GM21717 (cell line): Measurements from ENCODE around the gene KIF22.
"Not testable (repeated sequence)": the region's sequence is repeated elsewhere in the genome, so short reads cannot be mapped to it uniquely, and the experiment has no call there.

Experiments used
- ATAC-seq: cut with Tn5 transposase; IDR thresholded peaks from one replicate; pipeline ENCODE4 v1.9.1; 2021; ENCODE audit warnings: mild to moderate bottlenecking, moderate library complexity; ENCODE audit not compliant: unreplicated experiment

Gene KIF22

GRCh38 chr16:29812754-29813643, 22.4 kb downstream of the KIF22 start:
- no peak for ATAC-seq

- ATAC-seq: no peak
Observed at GRCh38 chr16:29813644-29814562, 23.4 kb downstream of the KIF22 start.

GRCh38 chr16:29814592-29814991, 24.0 kb downstream of the KIF22 start:
- no peak for ATAC-seq

- ATAC-seq: no peak
Observed at GRCh38 chr16:29815032-29815721, 24.6 kb downstream of the KIF22 start.

- peak; percentile 44 for ATAC-seq
Observed at GRCh38 chr16:29815793-29816693, 25.5 kb downstream of the KIF22 start, which contains the start of gene PAGR1. Gene PAGR1 (plus strand): TSS chr16:29816152. CDS start chr16:29816526, 374 bp downstream.

GRCh38 chr16:29816694-29817441, 26.3 kb downstream of the KIF22 start:
- ATAC-seq: peak; percentile 6

GRCh38 chr16:29818082-29818481, 27.5 kb downstream of the KIF22 start:
- no peak for ATAC-seq

GRCh38 chr16:29819506-29819905, 29.0 kb downstream of the KIF22 start:
- ATAC-seq: no peak

- no peak for ATAC-seq
Observed at GRCh38 chr16:29820271-29820701, 29.7 kb downstream of the KIF22 start, which contains the start of gene MVP. Gene MVP (plus strand): TSS chr16:29820462. CDS start chr16:29830550, 10,088 bp downstream.

- no peak for ATAC-seq
Observed at GRCh38 chr16:29820730-29821642, 30.4 kb downstream of the KIF22 start.

GRCh38 chr16:29821643-29822115, 31.1 kb downstream of the KIF22 start:
- ATAC-seq: no peak

- ATAC-seq: no peak
Observed at GRCh38 chr16:29824589-29825144, 34.1 kb downstream of the KIF22 start.

GRCh38 chr16:29825145-29826044, 34.8 kb downstream of the KIF22 start:
- no peak for ATAC-seq

GRCh38 chr16:29826342-29826695, 35.8 kb downstream of the KIF22 start:
- no peak for ATAC-seq

GRCh38 chr16:29830774-29831173, 40.2 kb downstream of the KIF22 start:
- ATAC-seq: no peak

- no peak for ATAC-seq
Observed at GRCh38 chr16:29831490-29831889, 40.9 kb downstream of the KIF22 start.

- ATAC-seq: not testable (repeated sequence)
Observed at GRCh38 chr16:29833219-29833618, 42.7 kb downstream of the KIF22 start.
